Measurements from ENCODE around the gene TRAPPC3L. TPM values are rescaled to one million over a fixed set of nuclear protein-coding genes. Genes with fewer than 3 reads are reported as not detected.

Gene TRAPPC3L
- total RNA-seq, result 0.19 TPM in 1 of 3 replicates, not detected in the others
- long read RNA-seq, result 0 reads

- no peak for TF ChIP-seq CTCF (IDR thresholded peaks at IDR 0.05)
- H3K4me3 Mint-ChIP-seq (ENCODE audit: unreplicated experiment), result no peak within 1 kb of the TSS
- no peaks in the 10 kb centered on the region for H3K9me3 Mint-ChIP-seq (ENCODE audit: low read depth)
- DNase-seq (ENCODE audit: low spot score), result no peak
- H3K36me3 Mint-ChIP-seq (ENCODE audit: low read depth), result no peaks in the 10 kb centered on the region
- H3K27me3 Mint-ChIP-seq (ENCODE audit: low read depth), result peaks cover 8% of the 10 kb centered on the region
- H3K4me1 Mint-ChIP-seq (ENCODE audit: low read depth), result no peaks in the 10 kb centered on the region
- no peak within 1 kb of the TSS for H3K27ac Mint-ChIP-seq (ENCODE audit: unreplicated experiment)
Observed at GRCh38 chr6:116545651-116546050, at the start of gene TRAPPC3L. TRAPPC3L (minus strand) TSS chr6:116545684; CDS start chr6:116545514, 170 bp downstream.

- H3K36me3 Mint-ChIP-seq (ENCODE audit: low read depth), result peaks cover 35% of the 10 kb centered on the region
- no peaks in the 10 kb centered on the region for H3K4me1 Mint-ChIP-seq (ENCODE audit: low read depth)
- TF ChIP-seq CTCF (IDR thresholded peaks at IDR 0.05), result no peak
- no peak overlapping the region for H3K4me3 Mint-ChIP-seq (ENCODE audit: unreplicated experiment)
- H3K9me3 Mint-ChIP-seq (ENCODE audit: low read depth), result peaks cover 2% of the 10 kb centered on the region
- H3K27me3 Mint-ChIP-seq (ENCODE audit: low read depth), result no peaks in the 10 kb centered on the region
- H3K27ac Mint-ChIP-seq (ENCODE audit: unreplicated experiment), result no peak overlapping the region
- DNase-seq (ENCODE audit: low spot score), result no peak
Observed at GRCh38 chr6:116595247-116595646, 49.8 kb upstream of the TRAPPC3L start.

- H3K27me3 Mint-ChIP-seq (ENCODE audit: low read depth), result no peaks in the 10 kb centered on the region
- H3K4me1 Mint-ChIP-seq (ENCODE audit: low read depth), result no peaks in the 10 kb centered on the region
- no peak for TF ChIP-seq CTCF (IDR thresholded peaks at IDR 0.05)
- H3K27ac Mint-ChIP-seq (ENCODE audit: unreplicated experiment), result no peak overlapping the region
- H3K4me3 Mint-ChIP-seq (ENCODE audit: unreplicated experiment), result no peak overlapping the region
- DNase-seq (ENCODE audit: low spot score), result no peak
- no peaks in the 10 kb centered on the region for H3K9me3 Mint-ChIP-seq (ENCODE audit: low read depth)
- H3K36me3 Mint-ChIP-seq (ENCODE audit: low read depth), result peaks cover 23% of the 10 kb centered on the region
Observed at GRCh38 chr6:116586738-116587137, 41.3 kb upstream of the TRAPPC3L start.

GRCh38 chr6:116586276-116586675 lies 40.8 kb upstream of the TRAPPC3L start:
- Mint-ChIP-seq H3K4me1 (ENCODE audit: low read depth) (no peaks in the 10 kb centered on the region), H3K27me3 (ENCODE audit: low read depth) (no peaks in the 10 kb centered on the region), H3K27ac (ENCODE audit: unreplicated experiment) (no peak overlapping the region), H3K36me3 (ENCODE audit: low read depth) (peaks cover 20% of the 10 kb centered on the region), H3K9me3 (ENCODE audit: low read depth) (no peaks in the 10 kb centered on the region), H3K4me3 (ENCODE audit: unreplicated experiment) (no peak overlapping the region)
- no peak for DNase-seq (ENCODE audit: low spot score)
- no peak for TF ChIP-seq CTCF (IDR thresholded peaks at IDR 0.05)

GRCh38 chr6:116580198-116580597 lies 34.7 kb upstream of the TRAPPC3L start:
- H3K27ac Mint-ChIP-seq (ENCODE audit: unreplicated experiment), result peak overlapping the region; percentile 62
- peaks cover 18% of the 10 kb centered on the region for H3K36me3 Mint-ChIP-seq (ENCODE audit: low read depth)
- no peak for TF ChIP-seq CTCF (IDR thresholded peaks at IDR 0.05)
- no peaks in the 10 kb centered on the region for H3K9me3 Mint-ChIP-seq (ENCODE audit: low read depth)
- H3K27me3 Mint-ChIP-seq (ENCODE audit: low read depth), result no peaks in the 10 kb centered on the region
- H3K4me3 Mint-ChIP-seq (ENCODE audit: unreplicated experiment), result no peak overlapping the region
- DNase-seq (ENCODE audit: low spot score), result no peak
- H3K4me1 Mint-ChIP-seq (ENCODE audit: low read depth), result peaks cover 35% of the 10 kb centered on the region

Measured in chondrocyte (in vitro differentiated cells).